NCI-H460 (cell line): ENCODE results near the gene DOCK6. TPM values are rescaled to one million over a fixed set of nuclear protein-coding genes. Genes with fewer than 3 reads are reported as not detected.

Experiments
- total RNA-seq: library from RNA; depleted of rRNA; stranded (reverse); fragments of >200 nt; shearing (Covaris generic); gene quantifications from 2 replicates; pipeline ENCODE4 v1.2.3, GENCODE V29; 2014; rRNA removed

The DOCK6 gene
- total RNA-seq, 1 experiment from 2014 or later: 15.1 TPM

Other genes with a start within 250 kb of the DOCK6 start
- gene LDLR, start 173.1 kb downstream of the DOCK6 start, total RNA-seq: 30.4 and 33.7 TPM in 2 replicates
- 13.9 and 17.1 TPM in 2 replicates for gene SPC24, start 106.7 kb downstream of the DOCK6 start, total RNA-seq
- 14.2 and 15.0 TPM in 2 replicates for gene KANK2, start 65.0 kb downstream of the DOCK6 start, total RNA-seq
- gene ANGPTL8, start 22.9 kb downstream of the DOCK6 start, total RNA-seq: not detected in 2 replicates
- gene TSPAN16, start 33.6 kb upstream of the DOCK6 start, total RNA-seq: not detected in 2 replicates
- 10.7 and 12.3 TPM in 2 replicates for gene RAB3D, start 77.1 kb upstream of the DOCK6 start, total RNA-seq
- gene TMEM205, start 83.7 kb upstream of the DOCK6 start, total RNA-seq: 114 and 151 TPM in 2 replicates
- gene CCDC159, start 84.0 kb upstream of the DOCK6 start, total RNA-seq: 7.1 and 7.2 TPM in 2 replicates
- 8.0 and 8.4 TPM in 2 replicates for gene PLPPR2, start 92.9 kb upstream of the DOCK6 start, total RNA-seq
- gene SWSAP1, start 112.1 kb upstream of the DOCK6 start, total RNA-seq: 0.66 and 1.4 TPM in 2 replicates
- gene EPOR, start 121.8 kb upstream of the DOCK6 start, total RNA-seq: 6.3 and 7.9 TPM in 2 replicates
- gene RGL3, start 156.8 kb upstream of the DOCK6 start, total RNA-seq: 7.3 and 8.6 TPM in 2 replicates
- gene ODAD3, start 172.6 kb upstream of the DOCK6 start, total RNA-seq: 0.20 and 0.47 TPM in 2 replicates
- 122 and 131 TPM in 2 replicates for gene PRKCSH, start 173.1 kb upstream of the DOCK6 start, total RNA-seq
- gene ELAVL3, start 218.5 kb upstream of the DOCK6 start, total RNA-seq: not detected in 2 replicates
- gene ZNF653, start 243.3 kb upstream of the DOCK6 start, total RNA-seq: 5.2 and 5.6 TPM in 2 replicates